HG03060 (cell line): ENCODE results near the gene PARP14.
"Not testable (repeated sequence)": the region's sequence is repeated elsewhere in the genome, so short reads cannot be mapped to it uniquely, and the experiment has no call there.

Source experiments
- ATAC-seq: cut with Tn5 transposase; IDR thresholded peaks from one replicate; pipeline ENCODE4 v1.9.1; 2021; ENCODE audit warnings: low read depth, moderate number of reproducible peaks; ENCODE audit not compliant: unreplicated experiment

The PARP14 gene

DNA sequence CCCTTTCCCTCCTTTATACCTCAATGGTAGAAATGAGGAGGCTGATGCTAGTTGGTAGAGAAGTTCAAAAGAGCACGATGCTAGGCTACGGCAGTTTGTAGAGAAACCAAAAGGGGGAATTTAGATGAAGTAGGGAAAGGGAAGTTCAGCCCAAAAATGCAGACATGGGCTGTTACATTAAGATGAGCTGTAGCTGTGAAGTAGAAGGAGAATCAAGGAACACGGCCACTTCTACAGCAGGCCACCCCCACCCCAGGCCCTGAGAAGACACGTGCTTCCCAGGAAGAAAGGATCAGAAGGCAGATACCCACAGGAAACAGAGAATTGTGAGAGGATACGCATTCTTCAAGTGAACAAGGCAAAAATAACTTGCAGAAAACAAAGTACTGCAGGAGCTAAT lies 2.1 kb upstream of the PARP14 start:
- ATAC-seq: no peak

DNA sequence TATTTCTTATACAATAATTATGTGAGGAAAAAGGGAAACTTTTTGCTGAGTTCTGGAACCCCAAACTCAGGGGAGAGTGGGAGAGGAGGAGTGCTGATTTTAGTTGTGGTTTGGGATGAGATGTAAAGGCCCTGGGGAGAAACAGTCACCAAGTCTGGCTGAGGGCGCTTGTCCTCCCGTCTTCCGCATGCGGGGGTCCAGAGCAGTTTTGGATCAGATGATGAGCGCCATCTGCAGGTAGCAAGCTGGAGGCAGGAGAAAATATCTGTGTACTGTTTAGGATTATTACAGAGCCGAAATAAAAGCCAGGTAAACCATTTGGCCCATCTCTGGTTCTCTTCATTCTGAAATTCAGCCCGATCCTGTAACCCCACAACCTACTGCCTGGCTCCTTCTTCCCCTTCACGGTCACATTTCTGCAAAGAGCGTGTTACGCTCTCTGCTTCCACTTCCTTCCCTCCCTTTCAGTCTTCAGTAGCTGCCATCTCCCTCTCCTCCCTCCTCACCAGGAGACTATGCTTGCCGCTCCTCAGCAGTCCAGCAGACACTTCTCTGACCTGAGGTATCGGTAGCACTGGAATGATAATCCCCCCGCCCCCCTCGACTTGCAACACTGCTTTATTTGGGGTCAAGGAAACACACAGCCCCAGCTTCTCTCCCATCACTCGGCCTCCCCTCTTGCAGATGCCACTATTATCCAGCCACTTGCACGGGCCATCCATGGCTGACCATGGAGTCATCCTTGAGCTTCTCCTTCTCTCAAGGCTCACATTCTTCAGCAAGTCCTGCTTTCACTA lies 1.4 kb upstream of the PARP14 start:
- peak; percentile 33 for ATAC-seq

GRCh38 chr3:122679882-122680474 lies 661 bp upstream of the PARP14 start:
- ATAC-seq: no peak

GRCh38 chr3:122681284-122681973 lies 790 bp downstream of the PARP14 start:
- no peak for ATAC-seq

GRCh38 chr3:122681974-122682409 lies 1.4 kb downstream of the PARP14 start:
- no peak for ATAC-seq

DNA sequence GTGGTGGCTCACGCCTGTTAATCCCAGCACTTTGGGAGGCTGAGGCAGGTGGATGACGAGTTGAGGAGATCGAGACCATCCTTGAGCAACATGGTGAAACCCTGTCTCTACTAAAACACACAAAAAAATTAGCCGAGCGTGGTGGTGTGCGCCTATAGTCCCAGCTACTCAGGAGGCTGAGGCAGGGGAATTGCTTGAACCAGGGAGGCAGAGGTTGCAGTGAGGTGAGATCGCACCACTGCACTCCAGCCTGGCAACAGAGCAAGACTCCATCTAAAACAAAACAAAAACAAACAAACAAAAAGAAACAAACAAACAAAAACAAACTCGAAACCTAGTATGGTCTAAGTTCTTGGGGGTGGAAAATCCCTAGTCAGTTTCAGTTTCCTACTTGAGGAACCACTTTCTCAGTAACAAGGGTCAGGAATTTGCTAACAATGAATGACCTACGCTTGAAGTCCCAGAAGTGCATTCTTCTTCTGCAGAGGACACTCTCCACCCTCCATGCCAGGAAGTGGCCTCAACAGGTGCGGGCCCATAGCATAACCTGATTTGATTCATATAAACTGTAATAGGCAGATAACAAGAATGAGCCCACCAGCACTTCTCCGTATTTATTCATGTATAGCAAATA lies 2.3 kb downstream of the PARP14 start:
- not testable (repeated sequence) for ATAC-seq

DNA sequence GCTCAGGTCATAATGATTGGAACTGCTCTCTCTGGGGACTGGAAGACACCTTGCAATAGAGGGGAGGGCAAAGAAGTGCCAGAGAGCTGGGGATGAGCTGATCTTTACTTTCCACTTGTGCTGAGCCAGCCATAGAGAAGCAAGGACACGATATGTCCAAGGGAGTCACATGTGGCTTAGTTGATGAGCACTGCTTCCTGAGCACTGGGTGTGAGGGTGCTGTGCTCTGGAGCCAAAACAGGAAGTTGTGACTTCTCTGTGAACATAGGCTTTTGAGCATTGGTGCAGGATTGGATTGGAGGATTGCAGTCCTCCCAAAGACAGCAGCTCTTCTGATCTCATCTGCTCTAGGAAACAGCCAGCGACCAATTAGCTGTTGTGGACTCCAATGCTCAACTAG lies 6.7 kb downstream of the PARP14 start:
- ATAC-seq: no peak

DNA sequence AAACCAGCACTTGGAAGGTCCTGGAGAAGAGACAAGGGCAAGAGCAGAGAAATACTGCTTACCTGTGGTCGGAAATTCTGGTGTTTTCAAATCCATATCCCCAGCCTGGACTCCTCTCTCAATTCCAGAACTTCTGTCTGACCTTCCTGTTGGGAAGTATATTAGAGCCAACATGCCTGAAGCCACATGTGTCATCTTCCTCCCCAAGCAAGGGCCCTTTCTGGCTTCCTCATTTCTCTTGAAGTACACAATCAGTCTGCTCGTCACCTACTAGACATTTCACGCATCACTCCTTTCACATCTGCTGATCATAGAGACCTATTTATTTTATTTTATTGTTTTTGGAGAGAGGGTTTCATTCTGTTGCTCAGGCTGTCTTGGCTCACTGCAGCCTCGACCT lies 8.4 kb downstream of the PARP14 start:
- ATAC-seq: no peak

- no peak for ATAC-seq
These were observed 8.9 kb downstream of the PARP14 start for GRCh38 chr3:122689587-122689986.

- no peak for ATAC-seq
These were observed 9.5 kb downstream of the PARP14 start for GRCh38 chr3:122690096-122690495.

- ATAC-seq: no peak
These were observed 10.6 kb downstream of the PARP14 start for GRCh38 chr3:122691195-122691594.

- no peak for ATAC-seq
These were observed 12.0 kb downstream of the PARP14 start for GRCh38 chr3:122692674-122693073.

GRCh38 chr3:122694966-122695365 lies 14.3 kb downstream of the PARP14 start:
- ATAC-seq: no peak

DNA sequence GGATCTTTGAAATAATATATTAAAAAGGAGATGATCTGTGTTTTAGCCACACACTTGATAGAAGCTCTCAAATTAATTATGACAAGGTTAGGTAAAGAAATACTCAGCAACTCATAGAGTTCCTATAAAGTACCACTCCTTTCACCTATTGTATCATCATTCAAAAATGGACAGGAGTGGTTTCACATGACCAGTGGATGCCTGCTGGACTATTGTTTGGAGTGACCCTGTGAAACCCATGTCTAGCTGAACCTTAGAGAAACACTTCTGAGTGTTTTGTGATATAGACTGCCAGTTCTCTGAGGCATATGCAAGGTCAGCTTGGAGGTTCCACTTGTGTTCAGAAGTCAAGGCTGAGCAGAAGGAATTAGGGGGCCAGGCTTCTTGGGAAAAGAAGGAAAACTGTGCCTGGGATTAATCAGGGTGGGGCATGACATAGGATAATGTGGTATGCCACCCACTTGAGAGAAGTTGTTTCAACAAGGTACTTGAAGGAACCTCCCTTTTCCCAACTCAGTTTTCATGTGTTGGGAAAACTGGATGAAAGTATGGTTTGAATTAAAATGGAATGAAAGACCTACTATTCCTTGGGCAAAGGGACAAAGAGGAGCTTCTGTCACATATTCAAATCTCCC lies 15.4 kb downstream of the PARP14 start:
- no peak for ATAC-seq

DNA sequence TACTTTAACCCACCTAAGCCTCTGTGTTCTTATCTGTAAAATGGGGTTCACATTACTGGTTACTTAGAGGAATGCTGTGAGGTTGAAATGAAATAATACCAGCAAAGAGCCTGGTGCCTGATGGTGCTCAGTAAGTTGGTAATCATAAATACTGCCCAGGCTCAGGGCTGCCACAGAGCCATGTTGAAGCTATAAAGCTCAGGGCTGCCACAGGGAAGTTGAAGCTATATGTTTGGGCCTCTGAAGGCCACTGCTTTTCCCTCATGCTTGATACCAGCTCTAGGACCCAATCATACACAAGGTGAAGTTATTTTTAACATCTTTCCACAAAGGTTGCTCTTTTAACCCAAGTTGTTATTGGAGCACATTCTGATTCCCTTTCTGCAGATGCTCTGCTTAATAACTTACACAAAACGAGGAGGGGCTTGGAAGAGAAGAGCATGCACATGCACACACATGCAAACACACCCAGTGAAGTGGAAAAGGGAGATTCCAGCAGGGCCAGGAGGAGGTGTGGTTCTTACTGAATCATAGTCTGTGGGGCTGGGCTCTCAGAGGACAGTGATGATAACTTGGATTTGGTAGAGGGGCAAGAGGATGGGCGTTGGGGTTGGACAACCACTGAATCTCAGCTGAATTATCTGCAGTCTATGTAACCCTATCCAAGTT lies 17.4 kb downstream of the PARP14 start:
- ATAC-seq: peak; percentile 58

- ATAC-seq: no peak
These were observed 19.6 kb downstream of the PARP14 start for GRCh38 chr3:122700193-122700592.

DNA sequence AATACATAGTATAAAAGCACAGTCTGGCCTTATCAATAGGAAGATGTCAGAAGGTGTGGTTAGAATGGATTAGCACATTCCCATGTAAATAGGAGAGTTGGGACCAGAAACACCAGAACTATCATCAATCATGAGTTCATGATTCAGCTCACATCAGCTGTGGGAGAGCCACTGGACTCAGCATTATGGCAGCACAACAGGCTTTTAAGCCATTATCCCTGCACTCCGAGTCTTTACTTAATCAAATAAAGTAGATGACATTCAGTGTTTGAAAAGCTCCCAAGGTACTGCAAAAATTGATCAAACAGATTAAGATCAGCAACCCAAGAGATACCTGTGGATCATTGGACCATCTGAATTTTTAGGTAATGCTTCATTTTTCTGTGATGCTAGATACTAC lies 24.7 kb downstream of the PARP14 start:
- ATAC-seq: no peak

- ATAC-seq: not testable (repeated sequence)
These were observed 30.1 kb downstream of the PARP14 start for GRCh38 chr3:122710616-122711251.

GRCh38 chr3:122714273-122714672 lies 33.6 kb downstream of the PARP14 start:
- ATAC-seq: no peak

- no peak for ATAC-seq
These were observed 36.0 kb downstream of the PARP14 start for GRCh38 chr3:122716667-122717066.
